GM12874 (cell line): ENCODE data around the gene ICA1L.

ENCODE experiments used
- CTCF ChIP-seq: IDR thresholded peaks from 2 replicates; pipeline ENCODE4 v1.5.1; 2011; ENCODE audit warnings: low read depth, mild to moderate bottlenecking, control low read depth, low read length, moderate library complexity; ENCODE audit not compliant: insufficient read depth

The ICA1L gene

GRCh38 chr2:202848813-202849212, 22.8 kb downstream of the ICA1L start:
- no peak for TF ChIP-seq CTCF

DNA sequence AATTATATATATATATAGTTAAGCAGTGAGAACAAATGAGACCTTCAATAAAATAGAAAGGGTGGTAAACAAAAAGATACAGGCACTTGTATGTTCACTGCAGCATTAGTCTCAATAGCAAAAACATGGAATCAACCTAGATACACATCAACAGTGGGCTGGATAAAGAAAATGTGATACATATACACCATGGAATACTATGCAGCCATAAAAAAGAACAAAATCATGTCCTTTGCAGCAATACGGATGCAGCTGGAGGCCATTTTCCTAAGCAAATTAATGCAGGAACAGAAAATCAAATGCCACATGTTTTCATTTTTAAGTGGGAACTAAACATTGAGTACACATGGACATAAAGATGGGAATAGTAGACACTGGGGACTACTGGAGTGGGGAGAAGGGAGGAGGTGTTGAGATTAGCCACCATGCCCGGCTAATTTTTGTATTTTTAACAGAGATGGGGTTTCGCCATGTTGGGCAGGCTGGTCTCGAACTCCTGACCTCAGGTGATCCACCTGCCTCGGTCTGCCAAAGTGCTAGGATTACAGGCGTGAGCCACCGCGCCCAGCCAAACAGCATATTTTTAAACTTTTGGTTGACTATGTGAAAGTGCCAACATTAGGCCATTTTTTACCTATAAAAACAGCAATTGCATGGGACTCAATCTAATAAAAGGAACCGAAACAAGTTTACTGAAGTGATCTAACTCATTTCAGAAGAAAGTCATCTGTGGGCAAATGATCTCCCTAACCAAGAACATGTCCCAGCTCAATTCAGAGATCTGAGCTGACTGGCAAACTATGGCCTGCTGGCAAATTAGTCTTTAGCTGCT, 23.7 kb downstream of the ICA1L start:
- TF ChIP-seq CTCF, result no peak

DNA sequence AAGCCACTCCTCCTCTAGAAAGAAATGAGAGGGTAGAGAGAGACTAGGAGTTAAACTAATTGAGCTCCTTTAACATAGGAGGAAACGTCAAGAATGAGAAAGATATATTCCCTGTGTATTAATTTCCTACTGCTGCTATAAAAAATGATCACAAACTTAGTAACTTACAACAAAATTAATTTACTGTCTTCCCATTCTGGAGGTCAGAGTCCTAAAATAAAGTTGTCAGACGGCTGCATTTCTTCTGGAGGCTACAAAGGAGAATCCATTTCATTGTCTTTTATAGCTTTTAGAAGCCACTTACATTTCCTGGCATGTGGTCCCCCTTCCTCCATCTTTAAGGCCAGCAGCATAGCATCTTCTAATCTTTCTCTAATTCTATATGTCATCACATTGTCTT, 26.9 kb downstream of the ICA1L start:
- no peak for TF ChIP-seq CTCF

GRCh38 chr2:202842690-202843089, 28.9 kb downstream of the ICA1L start:
- TF ChIP-seq CTCF, result no peak

DNA sequence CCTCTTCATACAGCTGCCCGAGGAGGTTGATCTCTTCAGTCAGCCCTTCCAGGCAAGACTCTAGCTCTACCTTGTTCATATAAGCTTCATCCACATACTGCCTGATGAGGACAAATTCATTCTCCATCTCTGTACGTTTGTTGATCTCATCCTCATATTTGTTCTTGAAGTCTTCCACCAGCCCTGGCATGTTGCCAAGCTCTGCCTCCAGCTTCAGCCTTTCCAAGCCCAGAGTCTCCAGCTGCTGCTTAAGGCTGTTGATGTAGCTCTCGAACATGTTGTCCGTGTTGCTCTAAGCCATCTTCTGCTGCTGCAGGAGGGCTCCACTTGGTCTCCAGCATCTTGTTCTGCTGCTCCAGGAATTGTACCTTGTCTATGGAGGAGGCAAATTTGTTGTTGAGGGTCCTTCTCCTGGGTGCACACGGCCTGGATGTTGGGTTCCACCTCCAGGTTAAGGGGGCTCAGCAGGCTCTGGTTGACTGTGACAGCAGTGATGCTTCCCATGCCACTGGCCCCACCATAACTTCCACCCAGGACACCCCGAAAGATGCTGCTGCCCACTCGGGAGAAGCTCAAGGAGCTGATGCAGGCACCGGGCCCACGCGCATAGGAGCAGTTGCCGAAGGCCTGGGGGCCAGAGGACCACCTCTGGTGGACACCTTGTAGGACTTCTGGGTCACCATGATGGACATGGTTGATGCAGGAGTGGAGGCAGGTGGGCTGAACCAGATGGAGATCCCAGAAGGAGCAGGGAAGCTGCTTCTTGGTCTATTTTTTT, 30.3 kb downstream of the ICA1L start:
- TF ChIP-seq CTCF, result no peak

GRCh38 chr2:202831242-202832220, 40.0 kb downstream of the ICA1L start:
- TF ChIP-seq CTCF, result peak; percentile 62
